Endodermal cell (in vitro differentiated cells): Measurements from ENCODE around the gene RGL1. TPM values are rescaled to one million over a fixed set of nuclear protein-coding genes. Genes with fewer than 3 reads are reported as not detected.

ENCODE experiments used
- DNase-seq: peaks from one replicate; pipeline ENCODE4 v3.0.0-alpha.2; 2017
- H3K27ac ChIP-seq: 2 replicates; pipeline ENCODE4 v1.5.1; 2013; ENCODE audit warnings: mild to moderate bottlenecking, low read depth, low read length, moderate library complexity
- H3K27me3 ChIP-seq: 2 replicates; pipeline ENCODE4 v1.6.1; 2013; ENCODE audit warnings: mild to moderate bottlenecking, low read length, moderate library complexity; ENCODE audit not compliant: insufficient read depth, control insufficient read depth, poor library complexity, severe bottlenecking
- H3K36me3 ChIP-seq: 2 replicates; pipeline ENCODE4 v1.7.0; 2013; ENCODE audit warnings: mild to moderate bottlenecking, low read length, moderate library complexity; ENCODE audit not compliant: control insufficient read depth, insufficient read depth
- H3K4me1 ChIP-seq: one replicate; pipeline ENCODE4 v1.7.0; 2013; ENCODE audit warnings: low read length; ENCODE audit not compliant: control insufficient read depth, insufficient read depth
- H3K4me3 ChIP-seq: 2 replicates; pipeline ENCODE4 v1.5.1; 2013; ENCODE audit warnings: mild to moderate bottlenecking, low read length, moderate library complexity
- H3K9ac ChIP-seq: 2 replicates; pipeline ENCODE4 v1.6.1; 2013; ENCODE audit warnings: mild to moderate bottlenecking, low read length, moderate library complexity; ENCODE audit not compliant: poor library complexity, severe bottlenecking; ENCODE audit errors: extremely low read depth
- H3K9me3 ChIP-seq: 2 replicates; pipeline ENCODE4 v1.6.1; 2013; ENCODE audit warnings: mild to moderate bottlenecking, low read length, moderate library complexity; ENCODE audit not compliant: control insufficient read depth
- H3K27ac Mint-ChIP-seq: 2 replicates; pipeline ENCODE4 v1.8.0; 2020; ENCODE audit warnings: mixed read lengths
- H3K27me3 Mint-ChIP-seq: 2 replicates; pipeline ENCODE4 v1.8.0; 2021; ENCODE audit warnings: mild to moderate bottlenecking, mixed read lengths; ENCODE audit not compliant: insufficient read depth
- H3K36me3 Mint-ChIP-seq: 2 replicates; pipeline ENCODE4 v1.8.0; 2020; ENCODE audit warnings: low read depth, mixed read lengths
- H3K4me1 Mint-ChIP-seq: 2 replicates; pipeline ENCODE4 v1.8.0; 2020; ENCODE audit warnings: mixed read lengths
- H3K4me3 Mint-ChIP-seq: 2 replicates; pipeline ENCODE4 v1.8.0; 2020; ENCODE audit warnings: mild to moderate bottlenecking, moderate library complexity, mixed read lengths
- H3K9me3 Mint-ChIP-seq: 2 replicates; pipeline ENCODE4 v1.8.0; 2020; ENCODE audit warnings: mild to moderate bottlenecking, mixed read lengths
- CTCF ChIP-seq: fragments of 200-600 bp; sonication (generic); conservative IDR thresholded peaks from 2 replicates; pipeline ENCODE4 v1.5.0; 2021; ENCODE audit warnings: antibody characterized with exemption, mild to moderate bottlenecking
- WGBS, 2 experiments: methylation state at CpG; one replicate each; pipeline versions ENCODE4 v1.1.5 to v1.1.7; 2013; ENCODE audit warnings: missing lambda C conversion rate in 2 of 2, mixed read lengths in 1 of 2; ENCODE audit not compliant: insufficient coverage in 1 of 2, insufficient read length in 1 of 2; 5-methylcytosine and 5-hydroxymethylcytosine counted together
- total RNA-seq, 2 donors: library from RNA; stranded (reverse); fragmentation: NEBNext Ultra II Directional in 1 of 2; extraction: Animal tissue kit (Norgen Biotek cat#: 25700) in 1 of 2; gene quantifications; 2 replicates in 1 of 2; 3 replicates in 1 of 2; pipeline ENCODE4 v1.2.1, GENCODE V29; 2021

RGL1 gene
- total RNA-seq, 2 donors from 2014 or later: 0.15 to 2.6 TPM

- H3K9ac ChIP-seq: no peak overlapping the region
Measured at GRCh38 chr1:183821309-183821888, 16.5 kb downstream of the RGL1 start.

GRCh38 chr1:183821889-183822611, 17.1 kb downstream of the RGL1 start:
- Histone ChIP-seq H3K9me3 (no peaks in the 10 kb centered on the region), H3K9ac (no peak overlapping the region), H3K4me3 (no peak overlapping the region), H3K27ac (no peak overlapping the region), H3K36me3 (no peaks in the 10 kb centered on the region), H3K4me1 (no peaks in the 10 kb centered on the region), H3K27me3 (peaks cover 73% of the 10 kb centered on the region)
- Mint-ChIP-seq H3K27me3 (peaks cover 19% of the 10 kb centered on the region), H3K9me3 (no peaks in the 10 kb centered on the region), H3K4me1 (peaks cover 16% of the 10 kb centered on the region), H3K4me3 (no peak overlapping the region), H3K27ac (no peak overlapping the region), H3K36me3 (no peaks in the 10 kb centered on the region)
- no peak for TF ChIP-seq CTCF
- WGBS, 2 experiments: 92 to 93% methylated on average over 3 of the region's 3 CpGs
- no peak for DNase-seq

More at GRCh38 chr1:183821309-183821888, 16.5 kb downstream of the RGL1 start:
- peaks cover 21% of the 10 kb centered on the region for H3K4me1 Mint-ChIP-seq
- H3K36me3 Mint-ChIP-seq: no peaks in the 10 kb centered on the region
- peaks cover 19% of the 10 kb centered on the region for H3K27me3 Mint-ChIP-seq
- H3K27me3 ChIP-seq: peaks cover 71% of the 10 kb centered on the region
- no peak overlapping the region for H3K4me3 ChIP-seq
- no peak for DNase-seq
- no peak overlapping the region for H3K4me3 Mint-ChIP-seq
- H3K27ac ChIP-seq: no peak overlapping the region
- no peaks in the 10 kb centered on the region for H3K4me1 ChIP-seq
- no peak for TF ChIP-seq CTCF
- H3K27ac Mint-ChIP-seq: no peak overlapping the region
- no peaks in the 10 kb centered on the region for H3K9me3 Mint-ChIP-seq
- 84% methylated on average over 1 of the region's 1 CpG; no CpG with 5 or more reads in 1 of the 2 experiments for WGBS, 2 experiments
- H3K9me3 ChIP-seq: no peaks in the 10 kb centered on the region
- no peaks in the 10 kb centered on the region for H3K36me3 ChIP-seq

GRCh38 chr1:183824291-183824690, 19.4 kb downstream of the RGL1 start:
- Mint-ChIP-seq H3K9me3 (no peaks in the 10 kb centered on the region), H3K27ac (no peak overlapping the region), H3K4me1 (peaks cover 3% of the 10 kb centered on the region), H3K4me3 (no peak overlapping the region), H3K36me3 (no peaks in the 10 kb centered on the region), H3K27me3 (peaks cover 32% of the 10 kb centered on the region)
- Histone ChIP-seq H3K9ac (no peak overlapping the region), H3K27ac (no peak overlapping the region), H3K9me3 (no peaks in the 10 kb centered on the region), H3K4me3 (no peak overlapping the region), H3K36me3 (no peaks in the 10 kb centered on the region), H3K27me3 (peaks cover 88% of the 10 kb centered on the region), H3K4me1 (no peaks in the 10 kb centered on the region)
- no peak for TF ChIP-seq CTCF
- WGBS, 2 experiments: 92 to 100% methylated on average over 1 of the region's 1 CpG
- no peak for DNase-seq
